GM21619 (cell line): Measurements from ENCODE around the gene CFAP298.
"Not testable (repeated sequence)": the region's sequence is repeated elsewhere in the genome, so short reads cannot be mapped to it uniquely, and the experiment has no call there.

Experiments used
- ATAC-seq: cut with Tn5 transposase; IDR thresholded peaks from one replicate; pipeline ENCODE4 v1.9.1; 2021; ENCODE audit not compliant: unreplicated experiment

The CFAP298 gene

GRCh38 chr21:32569261-32570230 lies 42.6 kb downstream of the CFAP298 start:
- ATAC-seq = peak; percentile 69

GRCh38 chr21:32567626-32568025 lies 44.6 kb downstream of the CFAP298 start:
- no peak for ATAC-seq

- ATAC-seq = no peak
Measured at GRCh38 chr21:32566741-32567389, 45.3 kb downstream of the CFAP298 start.

- no peak for ATAC-seq
Measured at GRCh38 chr21:32565856-32566465, 46.2 kb downstream of the CFAP298 start.

- ATAC-seq = no peak
Measured at GRCh38 chr21:32562915-32563314, 49.3 kb downstream of the CFAP298 start.

- no peak for ATAC-seq
Measured at GRCh38 chr21:32562426-32562825, 49.8 kb downstream of the CFAP298 start.

- ATAC-seq = not testable (repeated sequence)
Measured at GRCh38 chr21:32561476-32561875, 50.7 kb downstream of the CFAP298 start.

- no peak for ATAC-seq
Measured at GRCh38 chr21:32560896-32561295, 51.3 kb downstream of the CFAP298 start.

- no peak for ATAC-seq
Measured at GRCh38 chr21:32559006-32559610, 53.1 kb downstream of the CFAP298 start.

- ATAC-seq = no peak
Measured at GRCh38 chr21:32558106-32558505, 54.1 kb downstream of the CFAP298 start.

GRCh38 chr21:32554832-32555638 lies 57.1 kb downstream of the CFAP298 start:
- ATAC-seq = no peak

GRCh38 chr21:32549886-32550285 lies 62.3 kb downstream of the CFAP298 start:
- ATAC-seq = no peak

GRCh38 chr21:32549440-32549839 lies 62.7 kb downstream of the CFAP298 start:
- no peak for ATAC-seq
